HepG2 (cell line): Measurements from ENCODE around the gene SBNO2. TPM values are rescaled to one million over a fixed set of nuclear protein-coding genes. Genes with fewer than 3 reads are reported as not detected.
A peak's percentile ranks its signal among the peaks of the same experiment; 100 is the strongest.

Experiments used
- ARNT2 ChIP-seq: sonication (generic); formaldehyde crosslinking; IDR thresholded peaks from 2 replicates; pipeline ENCODE4 v1.8.0; 2022; ENCODE audit warnings: mild to moderate bottlenecking, low read depth, missing genetic modification reagents, moderate library complexity
- CENPT ChIP-seq: sonication (generic); formaldehyde crosslinking; IDR thresholded peaks from 2 replicates; pipeline ENCODE4 v1.8.0; 2022; ENCODE audit warnings: low read depth, mild to moderate bottlenecking, moderate library complexity, missing genetic modification reagents
- ELF3 ChIP-seq: IDR thresholded peaks from 2 replicates; pipeline ENCODE4 v1.6.1; 2016; ENCODE audit warnings: missing genetic modification reagents, missing compliant biosample characterization
- FIP1L1 ChIP-seq: fragments of 200-400 bp; formaldehyde crosslinking; IDR thresholded peaks from 2 replicates; pipeline ENCODE4 v1.6.1; 2018; ENCODE audit warnings: low read depth, mild to moderate bottlenecking, low read length, moderate library complexity, borderline replicate concordance; ENCODE audit not compliant: insufficient read depth
- FOSL1 ChIP-seq: sonication (generic); formaldehyde crosslinking; IDR thresholded peaks from 2 replicates; pipeline ENCODE4 v1.9.0; 2021; ENCODE audit warnings: missing genetic modification reagents, borderline replicate concordance
- HCFC1 ChIP-seq: fragments of 150-350 bp; IDR thresholded peaks from 2 replicates; pipeline ENCODE4 v1.6.1; 2014; ENCODE audit warnings: low read depth, low read length
- HOXA7 ChIP-seq: sonication (generic); formaldehyde crosslinking; IDR thresholded peaks from 2 replicates; pipeline ENCODE4 v1.8.1; 2022; ENCODE audit warnings: mild to moderate bottlenecking, missing genetic modification reagents, moderate library complexity
- IKZF4 ChIP-seq: sonication (generic); formaldehyde crosslinking; IDR thresholded peaks from 2 replicates; pipeline ENCODE4 v1.5.1; 2020; ENCODE audit warnings: borderline replicate concordance, mild to moderate bottlenecking, low read depth, missing genetic modification reagents; ENCODE audit errors: not compliant biosample characterization
- KDM3A ChIP-seq: IDR thresholded peaks from 2 replicates; pipeline ENCODE4 v1.6.1; 2018; ENCODE audit warnings: low read depth, missing compliant biosample characterization
- KLF12 ChIP-seq: sonication (generic); formaldehyde crosslinking; IDR thresholded peaks from 2 replicates; pipeline ENCODE4 v1.4.0; 2020; ENCODE audit warnings: missing genetic modification reagents, borderline replicate concordance
- NCOR1 ChIP-seq: fragments of 200-600 bp; sonication (generic); IDR thresholded peaks from 2 replicates; pipeline ENCODE4 v1.7.0; 2017; ENCODE audit warnings: antibody characterized with exemption, low read length, borderline replicate concordance
- PHF21A ChIP-seq: sonication (generic); formaldehyde crosslinking; IDR thresholded peaks from 2 replicates; pipeline ENCODE4 v1.5.0; 2020; ENCODE audit warnings: mild to moderate bottlenecking, missing genetic modification reagents
- RBFOX2 ChIP-seq: fragments of 200-400 bp; formaldehyde crosslinking; IDR thresholded peaks from 2 replicates; pipeline ENCODE4 v1.6.1; 2017; ENCODE audit warnings: low read depth, mild to moderate bottlenecking, low read length
- SIX1 ChIP-seq: sonication (generic); formaldehyde crosslinking; IDR thresholded peaks from 2 replicates; pipeline ENCODE4 v1.4.0; 2020; ENCODE audit warnings: missing genetic modification reagents, borderline replicate concordance
- TAF1 ChIP-seq: sonication (generic); formaldehyde crosslinking; IDR thresholded peaks from 2 replicates; pipeline ENCODE4 v1.4.0; 2020; ENCODE audit warnings: missing genetic modification reagents
- TBP ChIP-seq: sonication (generic); formaldehyde crosslinking; IDR thresholded peaks from 2 replicates; pipeline ENCODE4 v1.5.0; 2020; ENCODE audit warnings: missing genetic modification reagents
- TGIF2 ChIP-seq: IDR thresholded peaks from 2 replicates; pipeline ENCODE4 v1.6.1; 2016; ENCODE audit warnings: control low read depth, missing compliant biosample characterization
- ZBTB8A ChIP-seq: sonication (generic); formaldehyde crosslinking; IDR thresholded peaks from 2 replicates; pipeline ENCODE4 v1.4.0; 2020; ENCODE audit warnings: mild to moderate bottlenecking, low read depth, missing genetic modification reagents, borderline replicate concordance
- ZNF547 ChIP-seq: sonication (generic); formaldehyde crosslinking; IDR thresholded peaks from 2 replicates; pipeline ENCODE4 v1.5.1; 2020; ENCODE audit warnings: mild to moderate bottlenecking, missing genetic modification reagents
- ZNF629 ChIP-seq: sonication (generic); formaldehyde crosslinking; conservative IDR thresholded peaks from 2 replicates; pipeline ENCODE4 v1.5.0; 2020; ENCODE audit warnings: missing genetic modification reagents
- ZNF670 ChIP-seq: sonication (generic); formaldehyde crosslinking; IDR thresholded peaks from 2 replicates; pipeline ENCODE4 v1.8.0; 2022; ENCODE audit warnings: mild to moderate bottlenecking, missing genetic modification reagents, borderline replicate concordance
- ZNF672 ChIP-seq: sonication (generic); formaldehyde crosslinking; IDR thresholded peaks from 2 replicates; pipeline ENCODE4 v1.8.1; 2022; ENCODE audit warnings: missing genetic modification reagents
- ZNF768 ChIP-seq: sonication (generic); formaldehyde crosslinking; IDR thresholded peaks from 2 replicates; pipeline ENCODE4 v1.4.0; 2020; ENCODE audit warnings: missing genetic modification reagents
- ZSCAN25 ChIP-seq: sonication (generic); formaldehyde crosslinking; IDR thresholded peaks from 2 replicates; pipeline ENCODE4 v1.8.0; 2022; ENCODE audit warnings: mild to moderate bottlenecking, missing genetic modification reagents
- polyA plus RNA-seq, 8 experiments: library from polyadenylated mRNA; depleted of rRNA in 3 of 8; stranded (reverse) in 7 of 8; unstranded in 1 of 8; fragments of >200 nt; fragmentation: Illumina TruSeq in 4 of 8; extraction: Trizol in 4 of 8; gene quantifications; 2 replicates each; pipeline versions ENCODE4 v1.2.1 to v1.2.3, GENCODE V29; 2011 to 2016; ENCODE audit warnings: low read depth in 4 of 8, missing spikeins in 1 of 8, mixed read lengths in 1 of 8; ENCODE audit not compliant: insufficient read depth in 1 of 8
- total RNA-seq, 5 experiments: library from RNA; depleted of rRNA; stranded (reverse); fragments of >200 nt; fragmentation: Illumina TruSeq; extraction: Trizol; gene quantifications; 2 replicates each; pipeline ENCODE4 v1.2.3, GENCODE V29; 2016; ENCODE audit warnings: low read depth in 1 of 5
- TF ChIP-seq, protein P1 (sequence below), 2 experiments: fragments of 450-650 bp in 1 of 2; sonication (generic) in 1 of 2; formaldehyde crosslinking; IDR thresholded peaks; 2 replicates each; pipeline versions ENCODE4 v1.5.0 to v1.8.0; 2020 to 2022; ENCODE audit warnings: mild to moderate bottlenecking in 1 of 2, missing genetic modification reagents in 1 of 2
- TF ChIP-seq, protein P2 (sequence below): sonication (generic); formaldehyde crosslinking; IDR thresholded peaks from 2 replicates; pipeline ENCODE4 v1.4.0; 2020; ENCODE audit warnings: low read depth, mild to moderate bottlenecking, missing genetic modification reagents
- TF ChIP-seq, protein P3 (sequence below): IDR thresholded peaks from 2 replicates; pipeline ENCODE4 v1.6.1; 2016; ENCODE audit warnings: missing genetic modification reagents, missing compliant biosample characterization
- TF ChIP-seq, protein P4 (sequence below): sonication (generic); formaldehyde crosslinking; IDR thresholded peaks from 2 replicates; pipeline ENCODE4 v1.8.0; 2022; ENCODE audit warnings: missing genetic modification reagents, mild to moderate bottlenecking, inconsistent platforms, borderline replicate concordance

SBNO2 gene
- total and polyA plus RNA-seq, 2 of the 13 experiments (the other 11 are each of a cell fraction or from before 2014, with no cell fraction given): 8.6 to 10.4 TPM

DNA sequence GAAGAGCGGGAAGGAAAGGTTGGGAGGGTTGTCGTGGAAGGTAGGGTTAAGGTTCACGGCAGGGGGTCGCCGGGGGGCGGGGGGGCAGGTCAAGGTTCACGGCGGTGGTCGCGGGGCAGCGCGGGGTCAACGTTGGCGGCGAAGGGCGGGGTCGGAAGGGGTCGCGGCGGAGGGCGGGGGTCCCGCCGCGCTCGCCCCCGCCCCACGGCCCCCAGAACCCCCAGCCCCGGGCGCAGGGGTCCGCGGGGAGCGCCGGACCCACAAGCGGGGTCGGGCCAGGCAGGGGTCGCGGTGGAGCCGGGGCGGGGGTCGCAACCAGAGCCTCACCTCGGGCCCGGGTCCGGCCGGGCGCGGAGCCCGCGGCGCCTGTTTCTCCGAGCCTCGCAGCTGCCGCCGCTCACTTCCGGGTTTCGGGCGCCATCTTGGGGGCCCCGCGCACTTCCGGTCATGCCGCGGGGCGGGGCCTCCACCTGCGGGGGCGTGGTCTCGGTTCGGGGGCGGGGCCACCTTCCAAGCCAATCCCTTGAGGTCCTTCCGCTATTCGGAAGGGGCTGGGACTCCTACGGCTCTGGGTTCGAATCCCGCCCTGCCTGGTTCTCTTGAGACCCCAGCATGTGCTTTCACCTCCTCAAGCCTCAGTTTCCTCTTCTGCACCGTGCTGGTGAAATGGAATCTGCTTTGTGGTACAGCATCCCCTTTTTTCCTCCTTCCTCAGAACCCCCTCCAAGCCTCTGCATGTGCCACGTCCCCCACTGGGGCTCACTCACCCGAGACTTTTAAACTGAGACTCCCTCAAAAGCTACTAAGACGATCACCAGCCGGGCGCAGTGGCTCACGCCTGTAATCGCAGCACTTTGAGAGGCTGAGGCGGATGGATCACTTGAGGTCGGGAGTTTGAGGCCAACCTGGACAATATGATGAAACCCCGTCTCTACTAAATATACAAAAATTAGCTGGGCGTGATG is at the start of gene SBNO2 (continued):
- TF ChIP-seq ZNF670 (CRISPR knock-in tag) (no peak), HOXA7 (no peak), ZNF547 (peak; percentile 50; the same call in 1 of the 2 replicates), ZNF629 (CRISPR knock-in tag) (no peak), RBFOX2 (peak; percentile 89), ZBTB8A (CRISPR knock-in tag) (no peak), ZNF768 (CRISPR knock-in tag) (no peak), KDM3A (CRISPR knock-in tag) (0 out of 2 replicates have a peak, but pooled peaks have one; percentile 37), CENPT (CRISPR knock-in tag) (no peak), PHF21A (no peak), ZSCAN25 (CRISPR knock-in tag) (no peak), HCFC1 (no peak), SIX1 (CRISPR knock-in tag) (no peak), TAF1 (CRISPR knock-in tag) (peak; percentile 91), NCOR1 (no peak), TBP (CRISPR knock-in tag) (no peak), ARNT2 (CRISPR knock-in tag) (no peak), ELF3 (CRISPR knock-in tag) (peak; percentile 90), FIP1L1 (no peak), ZNF672 (no peak), TGIF2 (CRISPR knock-in tag) (no peak), FOSL1 (CRISPR knock-in tag) (no peak), IKZF4 (CRISPR knock-in tag) (no peak), KLF12 (CRISPR knock-in tag) (0 out of 2 replicates have a peak, but pooled peaks have one; percentile 56)
- TF ChIP-seq, protein P1, sequence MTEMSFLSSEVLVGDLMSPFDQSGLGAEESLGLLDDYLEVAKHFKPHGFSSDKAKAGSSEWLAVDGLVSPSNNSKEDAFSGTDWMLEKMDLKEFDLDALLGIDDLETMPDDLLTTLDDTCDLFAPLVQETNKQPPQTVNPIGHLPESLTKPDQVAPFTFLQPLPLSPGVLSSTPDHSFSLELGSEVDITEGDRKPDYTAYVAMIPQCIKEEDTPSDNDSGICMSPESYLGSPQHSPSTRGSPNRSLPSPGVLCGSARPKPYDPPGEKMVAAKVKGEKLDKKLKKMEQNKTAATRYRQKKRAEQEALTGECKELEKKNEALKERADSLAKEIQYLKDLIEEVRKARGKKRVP (CRISPR knock-in tag; IDR thresholded peaks at IDR 0.05): no peak
- TF ChIP-seq, protein P2, sequence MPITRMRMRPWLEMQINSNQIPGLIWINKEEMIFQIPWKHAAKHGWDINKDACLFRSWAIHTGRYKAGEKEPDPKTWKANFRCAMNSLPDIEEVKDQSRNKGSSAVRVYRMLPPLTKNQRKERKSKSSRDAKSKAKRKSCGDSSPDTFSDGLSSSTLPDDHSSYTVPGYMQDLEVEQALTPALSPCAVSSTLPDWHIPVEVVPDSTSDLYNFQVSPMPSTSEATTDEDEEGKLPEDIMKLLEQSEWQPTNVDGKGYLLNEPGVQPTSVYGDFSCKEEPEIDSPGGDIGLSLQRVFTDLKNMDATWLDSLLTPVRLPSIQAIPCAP (CRISPR knock-in tag): no peak
- TF ChIP-seq, protein P3, sequence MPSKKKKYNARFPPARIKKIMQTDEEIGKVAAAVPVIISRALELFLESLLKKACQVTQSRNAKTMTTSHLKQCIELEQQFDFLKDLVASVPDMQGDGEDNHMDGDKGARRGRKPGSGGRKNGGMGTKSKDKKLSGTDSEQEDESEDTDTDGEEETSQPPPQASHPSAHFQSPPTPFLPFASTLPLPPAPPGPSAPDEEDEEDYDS: peak; percentile 82
- TF ChIP-seq, protein P4, sequence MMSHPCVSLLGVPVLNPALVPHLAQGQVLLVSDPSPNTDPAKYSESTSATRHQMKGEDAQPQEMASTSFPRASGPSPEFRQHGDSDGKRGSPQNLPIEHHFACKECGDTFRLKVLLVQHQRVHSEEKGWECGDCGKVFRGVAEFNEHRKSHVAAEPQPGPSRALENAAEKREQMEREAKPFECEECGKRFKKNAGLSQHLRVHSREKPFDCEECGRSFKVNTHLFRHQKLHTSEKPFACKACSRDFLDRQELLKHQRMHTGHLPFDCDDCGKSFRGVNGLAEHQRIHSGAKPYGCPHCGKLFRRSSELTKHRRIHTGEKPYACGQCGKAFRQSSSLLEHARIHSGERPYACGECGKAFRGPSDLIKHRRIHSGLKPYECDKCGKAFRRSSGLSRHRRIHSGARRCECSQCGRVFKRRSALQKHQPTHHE: peak; percentile 16; the same call in 1 of the 2 replicates
